ENCODE measurements around the gene MDH2. TPM values are rescaled to one million over a fixed set of nuclear protein-coding genes. Genes with fewer than 3 reads are reported as not detected.
"Not testable (repeated sequence)": the region's sequence is repeated elsewhere in the genome, so short reads cannot be mapped to it uniquely, and the experiment has no call there.

Gene MDH2
- total RNA-seq, 1 donor from 2014 or later, result 78.9 TPM

GRCh38 chr7:76047305-76047810 is 548 bp upstream of the MDH2 start:
- no peak for DNase-seq

DNA sequence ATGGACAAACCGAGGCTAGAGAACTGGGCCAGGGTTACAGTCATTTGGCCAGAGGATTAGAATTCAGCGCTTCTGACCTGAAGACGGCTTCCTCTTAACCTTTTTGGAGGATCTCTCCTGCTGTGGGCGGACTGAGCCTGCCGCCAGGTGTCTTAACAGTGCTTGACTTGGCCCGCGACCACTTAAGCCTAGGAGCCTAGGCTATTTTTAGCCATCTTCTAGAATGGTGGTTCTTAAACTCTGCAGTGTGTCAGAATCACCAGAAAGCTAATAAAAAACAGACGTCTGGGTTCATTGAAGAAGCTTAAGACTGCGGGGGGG is 722 bp downstream of the MDH2 start:
- no peak for DNase-seq

GRCh38 chr7:76049295-76049694 is 1.4 kb downstream of the MDH2 start:
- peak; percentile 20 for DNase-seq

DNA sequence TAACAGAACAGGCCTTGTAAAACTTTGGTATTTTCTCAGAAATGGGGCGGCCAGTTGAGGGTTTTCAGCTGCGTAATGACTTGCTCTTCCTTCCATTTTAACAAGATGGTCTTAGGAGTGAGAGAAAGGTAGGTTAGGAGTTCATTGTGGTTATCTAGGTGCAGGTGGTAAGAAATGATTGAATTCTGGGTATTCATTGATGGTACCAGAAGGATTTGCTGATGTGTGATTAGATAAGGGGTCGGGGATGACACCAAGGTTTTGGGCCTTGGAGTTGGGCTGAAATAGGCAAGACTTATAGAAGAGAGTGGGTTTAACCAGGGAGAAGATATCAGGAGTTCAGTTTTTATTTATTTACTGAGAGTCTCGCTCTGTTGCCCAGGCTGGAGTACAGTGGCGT is 2.6 kb downstream of the MDH2 start:
- no peak for DNase-seq

- no peak for DNase-seq
Measured at GRCh38 chr7:76051840-76052239, 3.9 kb downstream of the MDH2 start.

- DNase-seq, result not testable (repeated sequence)
Measured at GRCh38 chr7:76052681-76053080, 4.8 kb downstream of the MDH2 start.

DNA sequence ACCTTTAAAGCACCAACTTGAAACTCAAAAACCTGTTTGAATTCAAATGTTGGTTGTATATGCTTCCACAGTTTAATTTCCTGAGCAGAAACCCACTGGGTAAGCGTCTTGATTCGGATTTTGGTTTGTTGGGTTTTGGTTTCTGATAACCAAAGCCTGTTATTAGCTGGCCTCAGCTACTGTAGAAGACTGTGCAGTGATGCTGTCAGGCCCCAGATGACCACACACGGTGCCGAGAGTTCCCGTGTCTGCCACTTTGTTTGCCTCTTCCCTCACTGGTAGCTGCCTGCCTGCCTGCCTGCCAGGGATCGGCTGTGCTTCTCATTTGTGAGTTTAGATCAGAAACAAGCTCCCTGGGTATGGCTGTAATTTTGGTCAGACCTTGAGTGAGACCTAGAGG is 5.6 kb downstream of the MDH2 start:
- DNase-seq, result no peak

GRCh38 chr7:76054123-76055120 is 6.5 kb downstream of the MDH2 start:
- no peak for DNase-seq

GRCh38 chr7:76056241-76056640 is 8.3 kb downstream of the MDH2 start:
- DNase-seq, result peak; percentile 53

GRCh38 chr7:76057103-76057812 is 9.4 kb downstream of the MDH2 start:
- DNase-seq, result no peak

GRCh38 chr7:76057813-76058145 is 9.9 kb downstream of the MDH2 start:
- DNase-seq, result peak; percentile 69

DNA sequence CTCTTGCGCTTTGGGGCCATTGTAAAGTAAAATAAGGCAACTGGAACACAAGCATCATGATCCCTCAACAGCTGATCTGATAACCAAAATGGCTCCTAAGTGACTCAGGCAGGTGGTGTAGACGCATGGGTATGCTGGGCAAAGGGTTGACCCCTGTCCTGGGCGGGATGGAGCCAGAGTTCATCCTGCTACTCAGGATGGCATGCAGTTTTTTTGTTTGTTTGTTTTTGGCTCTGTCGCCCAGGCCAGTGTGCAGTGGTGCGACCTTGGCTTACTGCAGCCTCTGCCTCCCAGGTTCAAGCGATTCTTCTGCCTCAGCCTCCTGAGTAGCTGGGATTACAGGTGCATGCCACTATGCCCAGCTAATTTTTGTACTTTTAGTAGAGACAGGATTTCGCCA is 10.8 kb downstream of the MDH2 start:
- DNase-seq, result not testable (repeated sequence)

DNA sequence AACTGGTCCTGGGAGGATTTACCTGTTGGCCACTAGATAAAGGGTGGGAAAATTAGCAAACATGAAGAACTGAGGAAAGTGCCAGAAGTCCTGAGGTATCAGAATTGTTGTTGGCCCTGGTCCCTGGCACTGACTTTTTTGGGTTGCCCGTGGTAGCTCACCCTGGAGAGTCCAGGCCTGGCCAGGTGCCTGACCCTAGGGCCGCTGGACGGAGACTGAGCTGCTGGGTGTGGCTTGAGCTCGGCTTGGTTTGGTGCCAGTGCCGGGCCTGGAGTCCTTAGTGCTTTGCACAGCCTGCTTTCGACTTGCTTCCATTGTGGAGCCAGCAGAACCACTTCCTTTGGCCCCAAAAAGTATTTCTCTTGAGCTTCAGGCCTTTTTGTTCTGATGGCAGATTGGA is 12.9 kb downstream of the MDH2 start:
- DNase-seq, result no peak

DNA sequence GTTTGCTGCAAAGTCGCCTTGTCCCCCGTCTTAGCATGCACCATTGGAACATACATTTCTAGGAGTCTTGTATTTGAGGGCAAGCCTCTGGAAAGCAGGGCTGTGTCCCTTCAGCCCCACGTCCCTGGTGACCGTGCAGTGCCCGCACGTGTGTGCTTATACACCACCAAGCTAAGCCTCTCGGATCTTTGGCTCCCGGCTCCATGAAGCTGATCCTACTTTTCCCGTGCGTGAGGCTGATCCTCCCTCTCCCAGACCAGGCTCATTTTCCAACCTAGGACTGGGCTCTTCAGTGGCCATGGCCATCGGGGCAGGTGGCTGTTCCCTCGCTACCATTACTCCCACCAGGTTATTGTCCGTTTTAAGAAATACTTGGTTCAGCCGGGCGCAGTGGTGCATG is 14.3 kb downstream of the MDH2 start:
- no peak for DNase-seq

GRCh38 chr7:76063114-76063513 is 15.2 kb downstream of the MDH2 start:
- DNase-seq, result no peak

DNA sequence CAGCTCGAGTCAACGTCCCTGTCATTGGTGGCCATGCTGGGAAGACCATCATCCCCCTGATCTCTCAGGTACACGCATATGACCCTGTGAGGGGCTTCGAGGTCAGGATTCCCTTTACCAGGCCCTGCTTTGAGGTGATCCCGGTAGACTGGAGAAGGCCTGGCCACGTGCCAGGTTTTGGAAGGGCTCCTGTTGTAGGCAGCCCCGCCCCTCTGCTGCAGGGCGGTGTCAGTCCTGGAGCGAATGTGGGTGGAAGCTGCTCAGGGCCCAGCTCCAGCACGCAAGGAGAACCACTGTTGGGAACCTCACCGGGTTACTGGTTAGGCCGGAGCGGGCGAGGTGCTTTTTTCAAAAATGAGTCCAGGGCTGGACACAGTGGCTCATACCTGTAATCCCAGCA is 15.6 kb downstream of the MDH2 start:
- DNase-seq, result peak; percentile 38

- DNase-seq, result no peak
Measured at GRCh38 chr7:76064208-76064970, 16.5 kb downstream of the MDH2 start.

- no peak for DNase-seq
Measured at GRCh38 chr7:76065016-76065612, 17.2 kb downstream of the MDH2 start.

DNA sequence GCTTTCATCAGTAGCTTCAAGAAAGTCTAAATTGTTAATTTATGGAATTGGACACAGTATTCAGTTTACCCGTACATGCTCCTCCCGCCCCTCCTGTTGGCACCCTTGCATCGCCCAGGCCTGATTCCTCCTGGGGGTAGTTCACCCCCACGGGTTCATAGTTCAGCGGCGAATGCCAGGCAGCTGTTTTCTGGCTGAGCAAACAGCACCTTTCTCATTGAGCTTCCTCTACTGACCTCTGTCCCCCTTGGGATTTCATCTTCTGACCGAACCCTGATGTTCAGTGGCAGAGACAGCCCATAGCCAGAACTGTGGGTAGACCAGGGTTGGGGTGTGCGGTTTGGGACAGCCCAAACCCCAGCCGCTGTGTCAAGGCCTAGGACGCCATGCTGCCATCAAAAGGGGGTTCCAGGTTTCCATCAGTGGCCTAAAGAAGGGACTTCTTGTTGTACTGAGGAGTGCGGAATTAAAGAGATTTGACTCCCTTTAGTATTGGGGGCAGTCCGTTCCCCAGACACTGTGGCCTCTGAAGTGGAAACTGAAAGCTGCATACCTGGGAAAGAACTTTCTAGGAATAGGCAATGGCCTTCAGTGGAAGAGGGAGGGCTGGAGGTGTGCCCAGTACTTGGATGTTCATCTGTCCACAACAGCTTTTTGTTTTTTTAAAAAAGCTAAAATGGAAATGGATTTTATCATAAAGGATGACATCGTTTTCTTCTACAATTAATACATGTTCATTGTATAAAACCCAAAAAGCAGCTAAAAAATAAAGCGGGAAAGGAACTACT is 19.0 kb downstream of the MDH2 start:
- DNase-seq, result no peak

DNA sequence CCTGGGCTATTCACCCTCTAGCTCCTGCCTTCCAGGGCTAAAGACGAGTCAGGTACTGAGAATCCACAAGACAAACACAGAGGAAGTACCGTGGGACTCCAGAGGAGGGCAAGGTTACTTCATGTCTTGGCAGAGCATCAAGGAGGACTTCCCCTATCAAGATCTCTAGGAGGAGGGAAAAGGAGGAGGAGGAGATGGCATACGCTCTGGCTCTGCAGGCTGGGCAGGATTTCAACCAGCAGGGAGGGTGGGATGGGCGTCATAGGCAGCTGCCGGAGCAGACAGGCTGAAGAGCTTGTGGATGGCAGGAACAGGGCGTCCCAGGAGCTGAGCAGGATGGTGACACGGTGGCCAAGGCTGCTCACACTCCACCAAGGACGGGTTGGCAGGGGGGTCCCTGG is 21.3 kb downstream of the MDH2 start:
- DNase-seq, result peak; percentile 77
